SHP77 (cell line): ENCODE results near the gene SCIMP.
"Not testable (repeated sequence)": the region's sequence is repeated elsewhere in the genome, so short reads cannot be mapped to it uniquely, and the experiment has no call there.

Source experiments
- DNase-seq, 2 experiments: peaks; one replicate each; lab custom pipeline; 2025; lab: John Stamatoyannopoulos, UW

The SCIMP gene

DNA sequence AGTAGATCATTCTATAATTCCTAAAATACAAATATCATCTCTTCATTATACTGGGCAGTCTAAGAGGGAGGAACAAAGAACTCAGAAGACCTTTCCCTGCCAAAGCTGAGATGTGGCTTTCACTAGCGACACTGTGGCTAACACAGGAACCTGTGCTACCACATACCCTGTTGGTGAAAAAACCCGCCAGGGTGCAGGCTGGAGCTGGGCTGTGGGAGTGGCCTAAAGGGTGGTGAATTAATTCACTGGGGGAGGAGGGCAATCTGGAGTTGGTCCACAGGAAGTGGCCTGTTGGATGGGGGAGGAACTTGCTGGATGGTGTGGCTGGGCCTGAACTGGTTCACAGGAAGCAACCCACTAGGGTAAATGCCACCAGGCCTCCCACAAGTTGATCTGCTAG, 50.4 kb downstream of the SCIMP start:
- no peak for DNase-seq

DNA sequence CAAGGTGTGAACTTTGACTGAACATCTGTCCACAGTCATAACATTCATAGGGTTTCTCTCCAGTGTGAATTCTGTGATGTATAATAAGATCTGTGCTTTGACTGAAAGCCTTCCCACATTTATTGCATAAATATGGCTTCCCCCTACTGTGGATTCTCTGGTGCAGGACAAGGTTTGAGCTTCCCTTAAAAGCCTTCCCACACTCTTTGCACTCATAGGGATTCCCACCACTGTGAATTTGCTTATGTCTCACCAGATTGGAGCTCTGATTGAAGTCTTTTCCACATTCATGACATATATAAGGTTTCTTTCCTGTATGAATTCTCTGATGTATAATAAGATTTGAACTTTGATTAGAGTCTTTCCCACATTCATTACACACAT, 51.3 kb downstream of the SCIMP start:
- DNase-seq, result no peak

DNA sequence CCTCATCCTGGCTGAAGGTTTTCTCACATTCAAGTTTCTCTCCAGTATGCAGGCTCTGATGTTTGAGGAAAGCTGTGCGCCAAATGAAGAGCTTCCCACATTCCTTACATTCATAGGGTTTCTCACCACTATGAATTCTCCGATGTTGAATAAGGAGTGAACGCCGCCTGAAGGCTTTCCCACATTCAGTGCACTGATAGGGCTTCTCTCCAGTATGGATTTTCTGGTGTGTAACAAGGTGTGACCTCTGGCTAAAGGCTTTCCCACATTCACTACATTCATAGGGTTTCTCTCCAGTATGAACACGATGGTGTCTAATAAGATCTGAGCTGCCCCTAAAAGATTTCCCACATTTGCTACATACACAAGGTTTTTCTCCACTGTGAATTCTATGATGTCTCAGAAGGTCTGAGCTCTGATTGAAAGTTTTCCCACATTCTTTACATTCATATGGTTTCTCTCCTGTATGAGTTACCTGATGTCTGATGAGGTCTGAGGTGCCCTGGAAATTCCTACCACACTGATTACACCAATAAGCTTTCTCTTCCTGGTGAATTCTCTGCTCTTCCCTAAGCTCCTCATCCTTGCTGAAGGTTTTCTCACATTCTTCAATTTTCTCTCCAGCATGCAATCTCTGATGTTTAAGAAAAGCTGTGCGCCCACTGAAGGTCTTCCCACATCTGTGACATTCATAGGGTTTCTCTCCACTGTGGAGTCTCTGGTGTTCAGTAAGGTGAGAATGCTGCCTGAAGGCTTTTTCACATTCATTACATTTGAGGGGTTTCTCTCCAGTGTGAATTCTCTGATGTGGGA, 51.9 kb downstream of the SCIMP start:
- no peak for DNase-seq

DNA sequence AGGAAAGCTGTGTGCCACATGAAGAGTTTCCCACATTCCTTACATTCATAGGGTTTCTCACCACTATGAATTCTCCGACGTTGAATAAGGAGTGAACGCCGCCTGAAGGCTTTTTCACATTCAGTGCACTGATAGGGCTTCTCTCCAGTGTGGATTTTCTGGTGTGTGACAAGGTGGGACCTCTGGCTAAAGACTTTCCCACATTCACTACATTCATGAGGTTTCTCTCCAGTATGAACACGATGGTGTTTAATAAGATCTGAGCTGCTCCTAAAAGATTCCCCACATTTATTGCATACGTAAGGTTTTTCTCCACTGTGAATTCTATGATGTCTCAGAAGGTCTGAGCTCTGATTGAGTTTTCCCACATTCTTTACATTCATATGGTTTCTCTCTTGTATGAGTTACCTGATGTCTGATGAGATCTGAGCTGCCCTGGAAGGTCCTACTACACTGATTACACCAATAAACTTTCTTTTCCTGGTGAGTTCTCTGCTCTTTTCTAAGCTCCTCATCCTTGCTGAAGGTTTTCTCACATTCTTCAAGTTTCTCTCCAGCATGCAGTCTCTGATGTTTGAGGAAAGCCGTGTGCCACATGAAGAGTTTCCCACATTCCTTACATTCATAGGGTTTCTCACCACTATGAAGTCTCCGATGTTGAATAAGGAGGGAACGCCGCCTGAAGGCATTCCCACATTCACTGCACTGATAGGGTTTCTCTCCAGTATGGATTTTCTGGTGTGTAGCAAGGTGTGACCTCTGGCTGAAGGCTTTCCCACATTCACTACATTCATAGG, 53.0 kb downstream of the SCIMP start:
- DNase-seq, result no peak

DNA sequence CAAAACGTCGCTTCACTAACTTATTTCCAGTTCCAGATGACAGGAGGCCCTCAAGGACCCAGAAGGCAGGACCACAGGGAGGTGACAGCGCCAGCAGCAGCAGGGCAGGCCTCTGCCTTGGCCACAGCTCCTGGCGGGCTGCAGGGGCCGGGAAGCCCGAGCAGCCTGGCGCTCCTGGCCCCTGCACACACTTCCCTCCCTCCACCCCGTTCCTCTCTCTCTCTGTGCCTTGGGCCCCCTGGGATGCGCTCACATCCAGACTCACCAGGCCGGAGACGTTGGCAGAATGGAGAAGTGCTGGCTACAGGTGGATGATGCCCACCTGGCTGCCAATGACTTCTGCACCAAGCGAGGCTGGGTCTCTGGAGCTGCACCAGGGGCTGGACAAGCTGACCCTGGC, 55.7 kb downstream of the SCIMP start:
- DNase-seq, result no peak

DNA sequence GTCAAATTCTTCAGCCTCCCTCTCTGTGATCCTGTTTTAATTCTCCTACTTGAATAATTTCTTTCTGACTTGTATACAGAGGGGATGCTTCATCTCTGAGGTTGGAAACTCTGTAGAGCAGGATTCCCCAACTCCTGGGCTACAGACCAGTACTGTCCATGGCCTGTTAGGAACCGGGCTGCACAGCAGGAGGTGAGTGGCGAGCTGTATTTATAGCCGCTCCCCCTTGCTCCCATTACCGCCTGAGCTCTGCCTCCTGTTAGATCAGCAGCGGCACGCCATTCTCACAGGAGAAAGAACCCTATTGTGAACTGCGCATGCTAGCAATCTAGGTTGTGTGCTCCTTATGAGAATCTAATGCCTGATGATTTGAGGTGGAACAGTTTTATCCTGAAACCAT, 59.6 kb downstream of the SCIMP start:
- DNase-seq, result not testable (repeated sequence)

DNA sequence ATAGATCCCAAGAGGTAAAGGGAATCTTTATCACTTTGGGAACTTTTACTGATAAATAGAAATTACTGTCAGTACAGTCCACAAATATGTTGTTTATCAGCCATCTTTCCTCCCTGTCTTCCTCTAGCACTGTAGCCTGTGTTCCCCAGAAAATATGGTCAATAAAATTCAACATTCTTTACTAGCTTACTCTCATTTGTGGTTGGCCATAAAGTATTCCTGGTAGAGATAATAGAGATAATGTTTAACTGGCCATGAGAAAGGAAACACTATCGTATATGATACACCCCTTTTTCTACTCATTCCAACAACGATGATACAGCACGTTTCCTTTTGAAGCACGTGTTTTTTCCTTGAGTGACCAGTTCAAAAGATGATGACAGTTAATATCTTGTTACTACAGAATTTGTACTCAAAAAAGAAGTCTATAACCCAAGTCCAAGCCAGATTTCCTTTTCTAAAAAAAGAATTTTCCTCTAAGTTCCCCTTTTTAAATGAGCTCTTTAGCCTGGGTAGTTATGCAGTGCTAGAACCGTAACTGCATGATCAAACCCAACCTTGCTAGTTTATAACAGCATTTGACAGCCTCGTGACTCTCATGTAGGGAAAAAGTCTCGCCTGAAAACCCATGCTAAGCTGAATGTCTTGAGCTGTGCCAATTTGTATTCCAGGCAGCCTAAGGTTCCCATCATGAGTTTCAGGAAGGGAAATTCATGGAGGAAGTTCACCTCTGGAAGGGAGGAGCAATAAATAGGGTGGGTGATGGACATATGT, 68.7 kb downstream of the SCIMP start:
- DNase-seq, result not testable (repeated sequence)

DNA sequence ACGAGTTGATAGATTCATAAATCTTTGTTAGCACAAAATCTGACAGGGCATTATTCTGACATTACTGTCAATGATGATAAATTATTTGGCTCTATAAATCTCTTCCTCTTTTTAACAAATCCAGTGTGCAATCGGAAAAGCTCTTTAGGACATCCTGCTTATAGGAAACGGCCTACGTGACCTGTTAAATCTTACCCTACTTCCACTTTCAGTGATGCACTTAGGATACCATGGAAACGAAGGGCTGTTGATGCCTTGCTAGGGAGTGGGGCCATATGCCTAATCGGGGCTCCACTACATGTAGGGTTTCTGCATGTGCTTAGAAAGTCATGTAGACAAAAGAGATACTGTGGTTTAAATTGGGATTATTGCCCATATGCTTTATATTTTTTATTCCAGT, 70.2 kb downstream of the SCIMP start:
- no peak for DNase-seq

DNA sequence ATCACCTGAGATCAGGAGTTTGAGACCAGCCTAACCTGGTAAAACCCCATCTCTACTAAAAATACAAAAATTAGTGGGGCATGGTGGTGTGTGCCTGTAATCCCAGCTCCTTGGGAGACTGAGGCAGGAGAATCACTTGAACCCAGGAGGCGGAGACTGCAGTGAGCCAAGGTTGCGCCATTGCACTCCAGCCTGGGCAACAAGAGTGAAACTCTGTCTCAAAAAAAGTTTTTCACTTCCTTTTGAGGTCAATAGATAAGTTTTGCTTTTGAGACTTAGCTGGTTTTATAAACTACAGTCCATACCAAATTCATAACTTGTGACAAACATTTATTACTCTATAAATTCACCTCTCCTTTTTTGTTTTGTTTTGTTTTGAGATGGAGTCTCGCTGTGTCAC, 72.9 kb downstream of the SCIMP start:
- not testable (repeated sequence) for DNase-seq

DNA sequence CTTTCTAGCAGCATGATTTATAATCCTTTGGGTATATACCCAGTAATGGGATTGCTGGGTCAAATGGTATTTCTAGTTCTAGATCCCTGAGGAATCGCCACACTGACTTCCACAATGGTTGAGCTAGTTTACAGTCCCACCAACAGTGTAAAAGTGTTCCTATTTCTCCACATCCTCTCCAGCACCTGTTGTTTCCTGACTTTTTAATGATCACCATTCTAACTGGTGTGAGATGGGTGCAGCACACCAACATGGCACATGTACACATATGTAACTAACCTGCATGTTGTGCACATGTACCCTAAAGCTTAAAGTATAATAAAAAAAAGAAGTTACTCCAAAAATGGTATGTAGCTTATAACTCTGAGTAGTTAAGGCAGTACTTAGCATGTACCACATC, 74.0 kb downstream of the SCIMP start:
- DNase-seq, result not testable (repeated sequence)
